K562 (cell line): Measurements from ENCODE around the gene WDR88. TPM values are rescaled to one million over a fixed set of nuclear protein-coding genes. Genes with fewer than 3 reads are reported as not detected.

Source experiments
- BRF1 ChIP-seq: IDR thresholded peaks from 3 replicates; pipeline ENCODE4 v1.6.1; 2011; ENCODE audit warnings: borderline replicate concordance, mild to moderate bottlenecking; ENCODE audit not compliant: insufficient read length; ENCODE audit errors: extremely low read depth
- DACH1 ChIP-seq: fragments of 450-650 bp; IDR thresholded peaks from 2 replicates; pipeline ENCODE4 v1.6.1; 2018; ENCODE audit not compliant: partially characterized antibody
- EP400 ChIP-seq: fragments of 450-650 bp; IDR thresholded peaks from 2 replicates; pipeline ENCODE4 v1.6.1; 2017; ENCODE audit warnings: antibody characterized with exemption, mild to moderate bottlenecking, moderate library complexity
- ERF ChIP-seq: fragments of 450-650 bp; formaldehyde crosslinking; IDR thresholded peaks from 2 replicates; pipeline ENCODE4 v1.4.0; 2020; ENCODE audit warnings: mild to moderate bottlenecking, mixed read lengths
- GATAD2B ChIP-seq: fragments of 450-650 bp; IDR thresholded peaks from 2 replicates; pipeline ENCODE4 v1.6.1; 2017; ENCODE audit warnings: mild to moderate bottlenecking, borderline replicate concordance
- HDAC1 ChIP-seq, 2 experiments: fragments of 450-650 bp; IDR thresholded peaks; 2 replicates each; pipeline ENCODE4 v1.6.1; 2016 to 2017; ENCODE audit warnings: inconsistent platforms in 1 of 2, mild to moderate bottlenecking in 1 of 2, moderate library complexity in 1 of 2
- HDAC8 ChIP-seq: fragments of 450-650 bp; IDR thresholded peaks from 2 replicates; pipeline ENCODE4 v1.6.1; 2016; ENCODE audit warnings: mild to moderate bottlenecking, missing genetic modification characterization, moderate library complexity, missing compliant biosample characterization
- L3MBTL2 ChIP-seq: fragments of 450-650 bp; IDR thresholded peaks from 2 replicates; pipeline ENCODE4 v1.6.1; 2016; ENCODE audit warnings: mild to moderate bottlenecking, moderate library complexity
- MBD1 ChIP-seq: fragments of 250-450 bp; sonication (Bioruptor Pico); IDR thresholded peaks from 2 replicates; pipeline ENCODE4 v1.8.0; 2022; ENCODE audit warnings: inconsistent platforms
- PREB ChIP-seq: sonication (generic); formaldehyde crosslinking; IDR thresholded peaks from 2 replicates; pipeline ENCODE4 v1.8.1; 2023; ENCODE audit warnings: mild to moderate bottlenecking, missing genetic modification reagents
- RNF219 ChIP-seq: fragments of 250-450 bp; sonication (Bioruptor Pico); IDR thresholded peaks from 2 replicates; pipeline ENCODE4 v1.5.0; 2022; ENCODE audit warnings: mild to moderate bottlenecking
- SAFB ChIP-seq: fragments of 200-400 bp; formaldehyde crosslinking; IDR thresholded peaks from 2 replicates; pipeline ENCODE4 v1.6.1; 2017; ENCODE audit warnings: low read depth, low read length, borderline replicate concordance
- SUPT5H ChIP-seq: fragments of 450-650 bp; IDR thresholded peaks from 2 replicates; pipeline ENCODE4 v1.6.1; 2016
- WHSC1 ChIP-seq: IDR thresholded peaks from one replicate; pipeline ENCODE4 v1.6.1; 2012; ENCODE audit warnings: low read length, control low read depth, inconsistent platforms
- ZFX ChIP-seq: sonication (generic); formaldehyde crosslinking; IDR thresholded peaks from 2 replicates; pipeline ENCODE4 v1.8.0; 2022; ENCODE audit warnings: mild to moderate bottlenecking, missing genetic modification reagents, moderate library complexity
- ZNF592 ChIP-seq: fragments of 450-650 bp; IDR thresholded peaks from 2 replicates; pipeline ENCODE4 v1.6.1; 2017; ENCODE audit warnings: antibody characterized with exemption, mild to moderate bottlenecking
- ZNF75A ChIP-seq: fragments of 450-650 bp; formaldehyde crosslinking; IDR thresholded peaks from 2 replicates; pipeline ENCODE4 v1.4.0; 2020; ENCODE audit warnings: mild to moderate bottlenecking
- polyA plus RNA-seq, 8 experiments: library from polyadenylated mRNA; depleted of rRNA in 4 of 8; stranded (reverse) in 5 of 8; unstranded in 3 of 8; fragments of >200 nt; fragmentation: Nextera tagmentation in 2 of 8; fragmentation: Illumina TruSeq in 1 of 8; extraction: Ambion mirVana in 2 of 8; extraction: Trizol in 1 of 8; gene quantifications; 2 replicates each; pipeline versions ENCODE4 v1.2.1 to v1.2.3, GENCODE V29; 2011 to 2014; ENCODE audit warnings: inconsistent platforms in 1 of 8, missing spikeins in 1 of 8
- total RNA-seq, 7 experiments: library from RNA; depleted of rRNA in 6 of 7; stranded (reverse); fragments of >200 nt in 6 of 7; fragmentation: Illumina TruSeq in 2 of 7; extraction: Trizol in 2 of 7; gene quantifications; 2 replicates each; pipeline versions ENCODE4 v1.2.1 to v1.2.3, GENCODE V29; 2011 to 2021; ENCODE audit warnings: low replicate concordance in 1 of 7
- TF ChIP-seq, protein P1 (sequence below), 2 experiments: fragments of 250-450 bp in 1 of 2; fragments of 450-650 bp in 1 of 2; sonication (Bioruptor Pico) in 1 of 2; IDR thresholded peaks; 2 replicates each; pipeline versions ENCODE4 v1.6.1 to v1.8.0; 2016 to 2021; ENCODE audit warnings: mild to moderate bottlenecking in 2 of 2, moderate library complexity in 2 of 2, missing compliant biosample characterization in 1 of 2, missing genetic modification characterization in 1 of 2

WDR88 gene
- total and polyA plus RNA-seq, 9 of the 15 experiments (the other 6 are each of a cell fraction or from before 2014, with no cell fraction given), result 0.03 to 0.04 TPM; not detected in 7

DNA sequence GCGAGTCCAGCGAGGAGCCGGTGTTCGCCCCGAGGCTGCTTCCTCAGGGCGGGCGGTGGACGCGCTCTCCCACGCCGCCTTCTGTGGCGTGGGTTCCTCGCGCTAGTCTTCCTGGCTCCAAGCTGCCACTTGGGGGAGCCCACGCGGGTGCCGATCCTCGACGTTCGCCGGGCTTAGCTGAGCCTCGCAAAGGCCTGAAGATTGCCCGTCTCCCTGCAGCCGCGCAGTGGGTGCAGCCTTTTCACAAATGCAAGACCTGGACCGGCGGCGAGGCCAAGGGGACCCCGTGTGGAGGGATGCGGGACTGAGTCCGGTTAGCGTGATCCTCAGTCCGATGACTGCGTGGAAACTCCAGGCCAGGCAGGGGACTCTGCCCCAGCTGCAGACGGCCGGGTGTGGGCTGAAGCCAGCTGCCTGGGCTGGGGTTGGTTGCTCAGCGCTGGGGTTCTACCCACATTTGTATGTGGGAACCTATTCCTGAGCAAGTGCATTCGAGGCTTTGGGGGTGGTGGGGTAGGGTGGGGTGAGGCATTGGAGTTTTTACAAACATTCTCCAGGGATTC, 45.6 kb downstream of the WDR88 start (continued):
- peak in 1 of 2 experiments; percentile 83; a peak in 2 of 4 replicates for TF ChIP-seq HDAC1 (IDR thresholded peaks at IDR 0.05)
- no peak for TF ChIP-seq ZNF592
- peak; percentile 88 for TF ChIP-seq L3MBTL2
- TF ChIP-seq ZNF75A (CRISPR knock-in tag), result no peak
- no peak for TF ChIP-seq BRF1
- no peak for TF ChIP-seq EP400
- TF ChIP-seq GATAD2B, result peak; percentile 90
- no peak for TF ChIP-seq PREB (CRISPR knock-in tag)
- no peak for TF ChIP-seq RNF219 (CRISPR knock-in tag)
- no peak for TF ChIP-seq ERF
- TF ChIP-seq WHSC1, result no peak
- no peak for TF ChIP-seq MBD1 (CRISPR knock-in tag)
- TF ChIP-seq HDAC8 (tag), result 0 out of 2 replicates have a peak, but pooled peaks have one; percentile 8
- peak; percentile 100 for TF ChIP-seq SAFB
- TF ChIP-seq, protein P1, sequence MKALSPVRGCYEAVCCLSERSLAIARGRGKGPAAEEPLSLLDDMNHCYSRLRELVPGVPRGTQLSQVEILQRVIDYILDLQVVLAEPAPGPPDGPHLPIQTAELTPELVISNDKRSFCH (CRISPR knock-in tag; IDR thresholded peaks at IDR 0.05), result no peak
- TF ChIP-seq, protein P1 (tag; IDR thresholded peaks at IDR 0.05), result 0 out of 2 replicates have a peak, but pooled peaks have one; percentile 34
- TF ChIP-seq DACH1, result no peak
- TF ChIP-seq ZFX (CRISPR knock-in tag), result peak; percentile 54
- no peak for TF ChIP-seq SUPT5H
